Uterus (tissue), 4 donors: ENCODE data around the gene NXN. TPM values are rescaled to one million over a fixed set of nuclear protein-coding genes. Genes with fewer than 3 reads are reported as not detected.
"Not testable (repeated sequence)": the region's sequence is repeated elsewhere in the genome, so short reads cannot be mapped to it uniquely, and the experiment has no call there.

Experiments used
- DNase-seq, 2 donors: peaks; one replicate each; pipeline ENCODE4 v3.0.0-alpha.2; 2019 to 2020
- H3K27ac ChIP-seq, 2 donors: fragments of 200-600 bp; sonication (generic); 1 replicate in 1 of 2; 2 replicates in 1 of 2; pipeline ENCODE4 v1.5.1; 2016 to 2018
- H3K27me3 ChIP-seq, 2 donors: fragments of 200-600 bp; sonication (generic); one replicate each; pipeline ENCODE4 v1.5.1; 2018 to 2019; ENCODE audit warnings: control low read depth in 1 of 2
- H3K36me3 ChIP-seq, 2 donors: fragments of 200-600 bp; sonication (generic); one replicate each; pipeline ENCODE4 v1.5.1; 2019; ENCODE audit warnings: control low read depth in 1 of 2
- H3K4me1 ChIP-seq, 2 donors: fragments of 200-600 bp; sonication (generic); one replicate each; pipeline ENCODE4 v1.5.1; 2018 to 2019; ENCODE audit warnings: control low read depth in 1 of 2
- H3K4me3 ChIP-seq, 2 donors: fragments of 200-600 bp; sonication (generic); 1 replicate in 1 of 2; 2 replicates in 1 of 2; pipeline ENCODE4 v1.5.1; 2018 to 2019; ENCODE audit warnings: mild to moderate bottlenecking in 1 of 2
- H3K9me3 ChIP-seq, 2 donors: fragments of 200-600 bp; sonication (generic); one replicate each; pipeline ENCODE4 v1.5.1; 2019; ENCODE audit warnings: control low read depth in 1 of 2
- CTCF ChIP-seq, 4 experiments: fragments of 200-600 bp in 2 of 4; fragments of 450-650 bp in 2 of 4; sonication (generic) in 2 of 4; IDR thresholded peaks; one replicate each; pipeline ENCODE4 v1.5.1; 2016 to 2019; ENCODE audit warnings: antibody characterized with exemption in 4 of 4, mild to moderate bottlenecking in 2 of 4, moderate library complexity in 1 of 4
- POLR2A ChIP-seq, 2 donors: fragments of 450-650 bp; IDR thresholded peaks; one replicate each; pipeline ENCODE4 v1.6.1; 2016; ENCODE audit warnings: antibody characterized with exemption in 2 of 2, mild to moderate bottlenecking in 1 of 2, moderate library complexity in 1 of 2
- intact Hi-C: fragments of 100-400 bp; cut with DNase I; formaldehyde crosslinking; loops from one replicate; pipeline ENCODE4 v1.15.1; 2023; ENCODE audit warnings: low total_unique reads
- total RNA-seq, 4 donors: library from RNA; depleted of rRNA in 3 of 4; stranded (reverse); fragments of >200 nt in 3 of 4; gene quantifications; one replicate each; pipeline versions ENCODE4 v1.1.0 to v1.2.4, GENCODE V29; 2014 to 2023
- donor health status: DM: yes; HTN: yes; CAD: no.

The NXN gene
- total RNA-seq, 4 donors from 2014 or later = 6.5 to 99.0 (median 49.9) TPM

- DNase-seq = no peak
- H3K4me3 ChIP-seq = no peak overlapping the region
- H3K27ac ChIP-seq = no peak overlapping the region
- no peaks in the 10 kb centered on the region for H3K36me3 ChIP-seq
- intact Hi-C loops = no loop called here
- H3K4me1 ChIP-seq = no peaks in the 10 kb centered on the region
- H3K27me3 ChIP-seq = no peaks in the 10 kb centered on the region
- no peaks in the 10 kb centered on the region for H3K9me3 ChIP-seq
- TF ChIP-seq CTCF (IDR thresholded peaks at IDR 0.05) = no peak
- no peak for TF ChIP-seq POLR2A (IDR thresholded peaks at IDR 0.05)
Observed at GRCh38 chr17:830950-831349, 148.6 kb downstream of the NXN start.

GRCh38 chr17:830381-830780 lies 149.2 kb downstream of the NXN start:
- no peaks in the 10 kb centered on the region for H3K9me3 ChIP-seq
- intact Hi-C loops = no loop called here
- H3K4me1 ChIP-seq = no peaks in the 10 kb centered on the region
- no peak overlapping the region for H3K27ac ChIP-seq
- TF ChIP-seq CTCF (IDR thresholded peaks at IDR 0.05) (no peak), POLR2A (IDR thresholded peaks at IDR 0.05) (no peak)
- no peak overlapping the region for H3K4me3 ChIP-seq
- H3K36me3 ChIP-seq = no peaks in the 10 kb centered on the region
- no peaks in the 10 kb centered on the region for H3K27me3 ChIP-seq
- DNase-seq = no peak

- H3K9me3 ChIP-seq, H3K4me1 ChIP-seq, H3K36me3 ChIP-seq, H3K27ac ChIP-seq, intact Hi-C loops, H3K27me3 ChIP-seq, H3K4me3 ChIP-seq, DNase-seq: not testable (repeated sequence)
Observed at GRCh38 chr17:829614-830013, 150.0 kb downstream of the NXN start.

- Histone ChIP-seq H3K4me3 (no peak overlapping the region), H3K27ac (no peak overlapping the region), H3K9me3 (no peaks in the 10 kb centered on the region), H3K4me1 (no peaks in the 10 kb centered on the region), H3K27me3 (no peaks in the 10 kb centered on the region), H3K36me3 (no peaks in the 10 kb centered on the region)
- DNase-seq = no peak
- intact Hi-C loops = no loop called here
- TF ChIP-seq CTCF (IDR thresholded peaks at IDR 0.05) (no peak), POLR2A (IDR thresholded peaks at IDR 0.05) (no peak)
Observed at GRCh38 chr17:828761-829160, 150.8 kb downstream of the NXN start.

GRCh38 chr17:826778-827177 lies 152.8 kb downstream of the NXN start:
- Histone ChIP-seq H3K9me3 (no peaks in the 10 kb centered on the region), H3K4me3 (no peak overlapping the region), H3K36me3 (no peaks in the 10 kb centered on the region), H3K27me3 (no peaks in the 10 kb centered on the region), H3K4me1 (no peaks in the 10 kb centered on the region), H3K27ac (no peak overlapping the region)
- no peak for DNase-seq
- intact Hi-C loops = no loop called here
- TF ChIP-seq CTCF (IDR thresholded peaks at IDR 0.05) = no peak
- TF ChIP-seq POLR2A (IDR thresholded peaks at IDR 0.05) = no peak

- Histone ChIP-seq H3K4me3 (no peak overlapping the region), H3K4me1 (no peaks in the 10 kb centered on the region), H3K9me3 (no peaks in the 10 kb centered on the region), H3K36me3 (no peaks in the 10 kb centered on the region), H3K27ac (no peak overlapping the region), H3K27me3 (no peaks in the 10 kb centered on the region)
- TF ChIP-seq CTCF (IDR thresholded peaks at IDR 0.05) (peak in 1 of 4 experiments; percentile 12), POLR2A (IDR thresholded peaks at IDR 0.05) (no peak)
- intact Hi-C loops = no loop called here
- DNase-seq = no peak
Observed at GRCh38 chr17:825216-825615, 154.4 kb downstream of the NXN start.
